ENCODE measurements around the gene DGKD. TPM values are rescaled to one million over a fixed set of nuclear protein-coding genes. Genes with fewer than 3 reads are reported as not detected.

Gene DGKD
- total RNA-seq, 6 donors from 2014 or later = 50.0 to 141 (median 75.6) TPM

DNA sequence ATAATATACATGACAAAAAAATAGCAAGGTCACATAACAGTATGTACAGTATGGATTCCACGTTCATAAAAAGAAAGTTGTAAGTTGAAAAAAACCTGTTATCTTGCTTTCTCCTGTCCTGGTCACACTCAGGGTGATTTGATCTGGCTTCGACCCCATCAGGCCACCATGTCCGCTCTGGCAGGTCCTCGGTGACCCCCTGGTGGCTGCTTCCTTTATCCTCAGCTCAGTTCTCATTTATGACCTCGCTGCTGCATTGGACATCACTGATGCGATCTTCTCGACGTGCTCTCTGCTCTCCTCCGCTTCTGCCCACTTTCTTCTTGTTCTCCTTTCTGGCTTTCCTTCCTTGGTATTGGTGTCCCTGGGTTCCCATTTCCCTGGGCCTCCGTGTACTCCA lies 29.7 kb downstream of the DGKD start:
- Histone ChIP-seq H3K36me3 (peaks cover 0 to 3% (median 0%) of the 10 kb centered on the region in 4 donors), H3K27me3 (no peaks in the 10 kb centered on the region), H3K4me1 (peaks cover 19 to 56% (median 34%) of the 10 kb centered on the region in 4 donors), H3K27ac (no peak overlapping the region), H3K9me3 (no peaks in the 10 kb centered on the region), H3K4me3 (no peak overlapping the region)
- WGBS, 2 donors = 84 to 85% methylated on average over 10 of the region's 10 CpGs
- no peak for ATAC-seq (ENCODE audit: low FRiP score in 2 of 2)
- TF ChIP-seq, protein P1, sequence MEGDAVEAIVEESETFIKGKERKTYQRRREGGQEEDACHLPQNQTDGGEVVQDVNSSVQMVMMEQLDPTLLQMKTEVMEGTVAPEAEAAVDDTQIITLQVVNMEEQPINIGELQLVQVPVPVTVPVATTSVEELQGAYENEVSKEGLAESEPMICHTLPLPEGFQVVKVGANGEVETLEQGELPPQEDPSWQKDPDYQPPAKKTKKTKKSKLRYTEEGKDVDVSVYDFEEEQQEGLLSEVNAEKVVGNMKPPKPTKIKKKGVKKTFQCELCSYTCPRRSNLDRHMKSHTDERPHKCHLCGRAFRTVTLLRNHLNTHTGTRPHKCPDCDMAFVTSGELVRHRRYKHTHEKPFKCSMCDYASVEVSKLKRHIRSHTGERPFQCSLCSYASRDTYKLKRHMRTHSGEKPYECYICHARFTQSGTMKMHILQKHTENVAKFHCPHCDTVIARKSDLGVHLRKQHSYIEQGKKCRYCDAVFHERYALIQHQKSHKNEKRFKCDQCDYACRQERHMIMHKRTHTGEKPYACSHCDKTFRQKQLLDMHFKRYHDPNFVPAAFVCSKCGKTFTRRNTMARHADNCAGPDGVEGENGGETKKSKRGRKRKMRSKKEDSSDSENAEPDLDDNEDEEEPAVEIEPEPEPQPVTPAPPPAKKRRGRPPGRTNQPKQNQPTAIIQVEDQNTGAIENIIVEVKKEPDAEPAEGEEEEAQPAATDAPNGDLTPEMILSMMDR (IDR thresholded peaks at IDR 0.05) = no peak
- no peak for TF ChIP-seq EP300 (IDR thresholded peaks at IDR 0.05)
- no peak for TF ChIP-seq POLR2AphosphoS5 (IDR thresholded peaks at IDR 0.05)
- no peak for TF ChIP-seq POLR2A (IDR thresholded peaks at IDR 0.05)
- no peak for DNase-seq

DNA sequence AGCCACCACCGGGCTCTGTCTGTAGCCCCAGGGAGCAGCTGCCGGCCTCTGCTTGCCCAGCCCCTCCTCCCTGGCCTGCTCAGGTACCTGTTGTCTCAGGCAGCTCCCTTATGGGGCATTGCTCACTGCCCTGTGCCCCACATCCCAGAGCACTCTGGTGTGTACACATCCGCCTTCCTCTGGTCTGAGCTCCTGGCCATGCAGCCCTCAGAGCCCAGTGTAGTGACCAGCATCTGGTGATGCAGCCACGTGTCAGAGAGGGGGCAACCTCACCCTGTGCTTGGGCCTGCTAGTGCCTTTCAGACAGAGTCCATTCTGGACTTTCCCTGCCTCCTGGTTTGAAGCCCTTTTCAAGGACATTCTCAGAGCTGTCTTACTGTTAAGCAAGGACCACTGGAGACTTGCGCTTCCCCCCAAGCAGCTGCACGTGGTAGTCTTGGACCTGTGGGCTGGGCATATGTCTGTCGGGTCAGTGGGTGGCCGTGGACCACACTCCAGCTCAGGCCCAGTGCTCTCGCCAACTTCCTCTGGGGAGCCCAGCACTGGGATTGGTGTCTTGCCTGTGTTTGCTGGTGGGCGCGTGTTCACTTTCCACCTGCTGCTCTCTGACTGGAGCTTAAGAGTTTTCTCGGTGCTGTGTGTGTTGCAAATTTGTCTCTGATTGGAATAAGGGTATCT lies 30.7 kb downstream of the DGKD start:
- H3K4me1 ChIP-seq = peaks cover 19 to 56% (median 34%) of the 10 kb centered on the region in 4 donors
- peak; percentile 31 to 38 for DNase-seq
- TF ChIP-seq, protein P1 (IDR thresholded peaks at IDR 0.05) = no peak
- TF ChIP-seq POLR2A (IDR thresholded peaks at IDR 0.05) (no peak), EP300 (IDR thresholded peaks at IDR 0.05) (no peak), POLR2AphosphoS5 (IDR thresholded peaks at IDR 0.05) (no peak)

DNA sequence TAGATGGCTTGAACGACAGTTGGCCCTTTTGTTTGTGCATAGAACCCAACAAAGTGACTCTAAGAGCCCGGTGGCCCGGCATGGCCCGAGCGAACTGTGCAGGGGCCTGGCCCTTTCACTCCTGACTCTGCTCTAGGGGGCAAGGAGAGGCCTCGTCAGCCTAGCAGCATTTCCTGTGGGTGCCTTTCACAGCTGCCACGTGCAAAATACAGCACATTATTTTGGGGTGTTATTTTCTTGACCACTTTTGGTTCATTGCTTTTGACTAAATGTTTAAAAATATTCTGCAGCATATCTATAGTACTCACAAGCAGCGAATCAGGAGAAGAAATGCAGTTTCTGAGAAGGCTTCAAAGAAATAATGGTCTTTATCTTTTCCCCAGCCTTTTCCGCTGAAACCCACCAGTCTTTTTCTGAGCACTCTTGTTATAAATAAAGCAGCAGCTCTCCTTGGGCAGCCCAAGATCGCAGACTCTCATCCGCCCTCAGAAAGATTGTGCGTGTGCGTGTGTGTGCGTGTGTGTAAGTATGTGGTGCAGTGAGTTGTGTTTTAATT lies 31.3 kb downstream of the DGKD start:
- Histone ChIP-seq H3K36me3 (peaks cover 0 to 14% (median 4%) of the 10 kb centered on the region in 4 donors), H3K9me3 (no peaks in the 10 kb centered on the region), H3K4me1 (peaks cover 19 to 56% (median 34%) of the 10 kb centered on the region in 4 donors), H3K4me3 (no peak overlapping the region), H3K27ac (peak overlapping the region in 1 of 4 donors; percentile 72), H3K27me3 (no peaks in the 10 kb centered on the region)
- no peak for ATAC-seq (ENCODE audit: low FRiP score in 2 of 2)
- TF ChIP-seq POLR2AphosphoS5 (IDR thresholded peaks at IDR 0.05) = no peak
- TF ChIP-seq EP300 (IDR thresholded peaks at IDR 0.05) = no peak
- TF ChIP-seq, protein P1 (IDR thresholded peaks at IDR 0.05) = no peak
- TF ChIP-seq POLR2A (IDR thresholded peaks at IDR 0.05) = no peak
- DNase-seq = peak in 1 of 2 donors; percentile 39
- WGBS, 2 donors = 73 to 76% methylated on average over 12 to 14 of the region's 14 CpGs

More for the DNA sequence above, 30.7 kb downstream of the DGKD start:
- no peaks in the 10 kb centered on the region for H3K27me3 ChIP-seq
- WGBS, 2 donors = 74 to 75% methylated on average over 7 to 11 of the region's 12 CpGs
- H3K36me3 ChIP-seq = peaks cover 0 to 8% (median 1%) of the 10 kb centered on the region in 4 donors
- H3K4me3 ChIP-seq = no peak overlapping the region
- ATAC-seq (ENCODE audit: low FRiP score in 2 of 2) = no peak
- H3K27ac ChIP-seq = peak overlapping the region in 2 of 4 donors; percentile 18 to 72
- no peaks in the 10 kb centered on the region for H3K9me3 ChIP-seq

DNA sequence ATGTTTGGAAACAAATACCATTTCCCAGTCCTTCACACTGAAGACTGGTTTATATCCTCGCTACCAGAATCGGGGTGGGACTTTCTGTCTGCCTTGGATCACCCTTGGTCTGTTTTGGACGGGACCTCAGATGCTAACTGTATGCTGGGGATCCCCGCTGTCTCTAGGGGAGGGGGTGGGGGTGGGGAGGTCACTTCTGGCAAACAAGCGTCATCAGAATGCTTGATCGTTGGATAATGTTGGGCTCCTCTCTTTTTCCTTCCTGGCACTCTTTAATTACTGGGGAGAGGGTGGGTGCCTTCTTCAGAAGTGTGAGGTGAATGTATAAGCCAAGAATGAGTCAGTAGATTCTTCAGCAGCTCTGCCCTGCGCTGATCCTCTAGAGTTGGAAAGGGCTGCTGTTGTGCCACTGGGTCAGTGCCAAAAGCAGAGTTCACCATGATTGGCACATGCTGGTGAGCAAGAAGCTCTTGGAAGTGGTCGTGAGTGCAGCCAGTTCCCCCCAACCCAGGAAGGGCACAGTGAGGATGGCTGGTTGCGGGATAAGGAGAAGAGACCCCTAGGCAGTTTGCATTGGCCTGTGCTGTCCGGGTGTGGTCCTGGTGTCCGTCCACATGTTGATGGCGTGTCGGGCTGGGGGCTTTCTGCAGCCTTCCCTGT lies 32.2 kb downstream of the DGKD start:
- no peak overlapping the region for H3K4me3 ChIP-seq
- DNase-seq = no peak
- H3K27me3 ChIP-seq = no peaks in the 10 kb centered on the region
- H3K27ac ChIP-seq = peak overlapping the region in 3 of 4 donors; percentile 49 to 81 (median 72)
- H3K36me3 ChIP-seq = peaks cover 0 to 17% (median 7%) of the 10 kb centered on the region in 4 donors
- WGBS, 2 donors = 62 to 68% methylated on average over 13 of the region's 13 CpGs
- TF ChIP-seq, protein P1 (IDR thresholded peaks at IDR 0.05) = no peak
- no peak for TF ChIP-seq EP300 (IDR thresholded peaks at IDR 0.05)
- TF ChIP-seq POLR2AphosphoS5 (IDR thresholded peaks at IDR 0.05) = no peak
- no peak for TF ChIP-seq POLR2A (IDR thresholded peaks at IDR 0.05)
- H3K9me3 ChIP-seq = no peaks in the 10 kb centered on the region
- ATAC-seq (ENCODE audit: low FRiP score in 2 of 2) = peak; percentile 35 to 58
- peaks cover 19 to 49% (median 34%) of the 10 kb centered on the region in 4 donors for H3K4me1 ChIP-seq
